EL (cell line): ENCODE results near the gene PITRM1.
"Not testable (repeated sequence)": the region's sequence is repeated elsewhere in the genome, so short reads cannot be mapped to it uniquely, and the experiment has no call there.

Experiments used
- DNase-seq: peaks from one replicate; pipeline ENCODE4 v3.0.0-alpha.2; 2016

Gene PITRM1

GRCh38 chr10:3196958-3197347 lies 24.4 kb upstream of the PITRM1 start:
- no peak for DNase-seq

DNA sequence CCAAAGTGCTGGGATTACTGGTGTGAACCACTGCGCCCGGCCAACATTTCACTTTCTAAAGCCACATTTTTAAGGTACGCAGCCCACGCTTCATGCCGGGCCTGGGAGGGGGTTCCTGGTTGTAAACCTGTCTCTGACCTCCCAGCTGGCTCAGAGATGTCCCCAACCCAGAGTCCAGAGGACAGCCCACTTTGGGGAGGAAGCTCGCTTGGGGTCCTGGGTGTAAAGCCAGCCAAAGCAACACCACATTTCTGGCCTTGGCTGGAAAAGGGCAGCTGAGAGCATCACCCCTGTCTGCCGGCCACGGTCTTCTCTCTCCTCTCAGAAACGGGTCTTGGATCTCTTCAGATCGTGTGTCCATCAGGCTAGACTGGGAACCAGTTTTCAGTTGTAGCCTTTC lies 23.9 kb upstream of the PITRM1 start:
- no peak for DNase-seq

GRCh38 chr10:3195726-3196125 lies 23.1 kb upstream of the PITRM1 start:
- DNase-seq: no peak

DNA sequence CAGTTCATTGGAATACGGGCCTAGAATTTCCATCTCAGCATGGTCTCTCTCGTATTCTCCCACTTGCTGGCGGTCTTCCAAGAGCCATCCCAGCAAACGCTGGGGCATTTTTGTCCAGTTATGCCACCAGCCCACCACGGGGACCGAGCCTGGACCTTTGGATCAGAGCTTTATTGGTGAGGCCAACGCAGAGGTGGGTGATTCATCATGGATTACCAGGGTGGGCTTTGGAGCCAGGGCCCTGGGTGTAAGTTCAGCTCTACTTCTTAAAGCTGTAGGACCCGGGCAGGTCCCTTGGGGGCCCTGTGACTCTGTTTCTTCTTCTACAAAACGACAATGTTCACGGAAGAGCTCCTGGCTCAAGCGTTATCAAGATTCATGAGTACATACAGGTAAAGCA lies 22.7 kb upstream of the PITRM1 start:
- DNase-seq: no peak

GRCh38 chr10:3194871-3195270 lies 22.3 kb upstream of the PITRM1 start:
- no peak for DNase-seq

GRCh38 chr10:3193751-3194150 lies 21.2 kb upstream of the PITRM1 start:
- DNase-seq: no peak

- DNase-seq: peak; percentile 60
Measured at GRCh38 chr10:3192856-3193635, 20.5 kb upstream of the PITRM1 start.

DNA sequence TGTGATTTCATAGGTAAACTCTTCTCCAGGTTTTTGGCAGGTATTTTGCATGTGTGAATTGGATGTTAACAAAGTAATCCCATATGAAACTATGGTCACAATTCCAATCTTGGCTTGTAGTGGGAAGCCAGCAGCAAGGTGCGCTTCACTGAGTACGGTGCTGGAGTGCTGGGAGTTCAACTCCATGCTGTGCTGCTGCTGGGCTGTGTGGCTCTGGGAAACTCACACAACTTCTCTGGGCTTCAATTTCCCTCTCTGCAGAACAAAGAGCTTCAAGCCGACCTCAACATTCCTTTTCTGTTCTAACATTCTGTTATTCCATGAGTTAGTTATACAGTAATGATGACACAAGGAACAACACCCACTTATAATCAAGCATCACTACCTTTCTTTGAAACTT lies 18.2 kb upstream of the PITRM1 start:
- no peak for DNase-seq

GRCh38 chr10:3187229-3187628 lies 14.6 kb upstream of the PITRM1 start:
- not testable (repeated sequence) for DNase-seq

DNA sequence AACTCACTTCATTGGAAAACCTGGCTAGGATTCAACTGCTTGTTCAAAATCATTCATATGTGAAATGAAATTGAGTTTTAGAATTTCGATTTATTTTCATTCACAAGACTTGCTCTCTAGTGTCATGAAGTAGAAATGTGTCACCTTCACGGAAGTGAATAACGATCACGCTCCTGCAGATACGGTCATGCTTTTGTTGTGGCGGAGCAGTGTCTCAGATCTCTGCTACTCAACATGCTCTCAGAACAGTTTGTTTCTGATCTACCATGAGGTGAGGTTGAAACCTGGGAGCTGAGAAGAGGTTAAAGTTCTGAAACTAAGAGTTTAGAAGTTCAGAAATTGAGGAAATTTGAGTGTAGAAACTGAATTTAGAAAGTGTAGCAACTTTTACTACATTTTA lies 13.8 kb upstream of the PITRM1 start:
- no peak for DNase-seq

GRCh38 chr10:3185386-3185785 lies 12.8 kb upstream of the PITRM1 start:
- DNase-seq: no peak

DNA sequence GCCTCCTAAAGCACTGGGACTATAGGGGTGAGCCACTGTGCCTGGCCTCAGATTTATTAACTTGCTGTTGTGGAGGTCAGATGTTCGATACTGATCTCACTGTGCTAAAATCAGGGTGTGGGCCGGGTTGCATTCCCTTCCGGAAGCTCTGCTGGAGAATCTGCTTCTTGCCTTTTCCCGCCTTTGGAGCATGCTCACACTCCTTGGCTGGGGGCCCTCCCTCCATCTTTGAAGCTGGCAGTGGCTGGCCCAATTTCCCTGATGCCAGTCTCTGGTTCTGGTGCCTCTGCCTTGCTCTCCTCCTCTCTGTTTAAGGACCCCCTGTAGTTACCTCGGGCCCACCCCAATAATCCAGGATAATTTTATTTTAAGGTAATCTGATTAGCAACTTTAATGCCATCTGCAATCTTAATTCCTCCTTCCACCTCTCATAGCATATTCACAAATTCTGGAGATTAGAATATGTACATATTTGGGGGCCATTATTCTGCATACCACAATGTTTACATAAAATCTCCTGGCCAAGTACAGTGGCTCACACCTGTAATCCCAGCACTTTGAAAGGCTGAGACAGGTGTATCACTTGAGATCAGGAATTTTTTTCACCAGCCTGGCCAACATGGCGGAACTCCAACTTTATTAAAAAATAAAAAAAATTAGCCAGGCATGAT lies 7.9 kb upstream of the PITRM1 start:
- no peak for DNase-seq

DNA sequence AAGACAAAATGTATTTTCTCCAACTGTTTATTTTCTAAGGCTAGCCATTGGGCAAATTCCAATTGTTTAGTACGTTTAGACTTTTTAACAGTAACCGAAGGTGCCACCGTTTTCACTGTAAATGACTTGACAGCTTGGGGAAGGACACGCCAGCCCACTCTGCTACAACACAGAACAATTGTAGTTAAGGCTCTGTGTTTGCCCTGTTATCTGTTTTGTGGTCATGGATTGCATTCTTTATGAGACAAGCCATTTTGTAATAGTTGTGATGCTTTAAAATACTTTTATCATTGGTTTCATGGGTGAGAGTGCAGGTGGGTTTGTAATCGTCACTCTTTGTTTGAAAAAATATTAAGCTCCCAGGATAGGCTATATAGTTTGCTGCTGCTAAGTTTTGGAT lies 6.6 kb upstream of the PITRM1 start:
- no peak for DNase-seq

DNA sequence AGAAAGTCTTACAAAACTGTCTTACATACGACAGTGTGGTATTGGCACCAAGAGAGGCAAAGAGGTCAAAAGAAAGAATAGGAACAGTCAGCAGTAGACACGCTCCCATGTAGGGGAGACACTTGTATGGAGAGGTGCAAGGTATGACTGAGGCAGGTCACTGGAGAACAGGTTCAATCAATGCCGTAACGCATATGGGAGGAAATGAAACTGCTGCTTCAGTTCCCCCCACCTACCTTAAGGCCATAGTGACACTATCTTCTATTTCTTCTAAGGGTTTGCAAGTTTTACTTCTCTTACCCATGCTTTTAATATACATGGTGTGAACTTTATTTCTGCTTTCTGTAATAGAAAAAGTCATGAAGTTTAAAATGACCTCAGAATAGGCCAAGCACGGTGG lies 5.5 kb upstream of the PITRM1 start:
- no peak for DNase-seq

- no peak for DNase-seq
Measured at GRCh38 chr10:3173171-3173878, 743 bp upstream of the PITRM1 start.

- peak; percentile 78 for DNase-seq
Measured at GRCh38 chr10:3172081-3172445, 519 bp downstream of the PITRM1 start.

DNA sequence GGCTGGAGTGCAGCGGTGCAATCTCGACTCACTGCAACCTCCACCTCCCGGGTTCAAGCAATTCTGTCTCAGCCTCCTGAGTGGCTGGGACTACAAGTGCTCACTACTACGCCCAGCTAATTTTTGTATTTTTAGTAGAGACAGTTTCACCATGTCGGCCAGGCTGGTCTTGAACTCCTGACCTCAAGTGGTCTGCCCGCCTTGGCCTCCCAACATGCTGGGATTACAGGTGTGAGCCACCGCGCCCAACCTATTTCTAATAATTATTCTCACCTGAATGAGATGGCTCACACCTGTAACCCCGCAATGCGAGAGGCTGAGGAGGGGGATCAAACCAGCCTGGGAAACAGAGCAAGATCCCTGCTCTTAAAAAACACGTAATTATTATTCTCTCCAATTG lies 1.1 kb downstream of the PITRM1 start:
- DNase-seq: not testable (repeated sequence)

DNA sequence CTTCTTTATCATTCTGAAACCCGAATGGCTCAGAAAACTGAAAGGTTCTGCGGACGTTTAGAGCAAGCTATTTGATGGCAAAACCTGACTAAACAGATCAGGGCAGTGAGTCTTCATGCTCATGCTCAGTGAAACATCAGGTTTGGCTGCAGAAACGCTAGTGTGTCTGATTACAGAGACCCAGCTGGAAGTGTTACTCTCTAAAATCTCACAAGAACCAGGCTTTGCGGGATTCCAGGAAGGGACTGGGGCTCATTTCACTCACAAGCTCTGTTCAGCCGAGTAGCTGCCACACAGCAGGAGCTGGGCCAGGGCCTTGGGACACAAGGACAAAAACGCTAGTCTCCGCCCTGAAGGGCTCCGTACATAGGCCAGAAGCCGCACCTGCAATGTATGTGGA lies 2.9 kb downstream of the PITRM1 start:
- no peak for DNase-seq

DNA sequence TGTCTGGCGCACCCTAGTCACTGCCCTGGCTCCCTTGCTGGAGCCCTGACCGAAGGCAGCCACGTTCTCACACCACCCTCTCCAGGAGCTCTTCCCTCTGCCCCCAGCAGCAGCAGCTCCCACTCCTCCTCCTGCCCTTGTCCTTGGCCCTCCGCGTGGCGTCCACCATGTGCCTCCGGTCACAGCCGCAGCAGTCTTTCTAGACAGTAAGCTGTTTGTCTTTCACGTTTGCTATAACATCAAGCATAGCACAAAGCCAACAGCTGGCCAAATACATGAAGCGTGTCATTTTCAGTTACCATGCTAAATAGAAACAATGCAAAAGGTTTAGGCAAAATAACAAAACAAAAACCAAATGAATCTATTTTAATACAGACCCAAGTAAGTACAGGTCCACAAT lies 3.3 kb downstream of the PITRM1 start:
- DNase-seq: no peak

DNA sequence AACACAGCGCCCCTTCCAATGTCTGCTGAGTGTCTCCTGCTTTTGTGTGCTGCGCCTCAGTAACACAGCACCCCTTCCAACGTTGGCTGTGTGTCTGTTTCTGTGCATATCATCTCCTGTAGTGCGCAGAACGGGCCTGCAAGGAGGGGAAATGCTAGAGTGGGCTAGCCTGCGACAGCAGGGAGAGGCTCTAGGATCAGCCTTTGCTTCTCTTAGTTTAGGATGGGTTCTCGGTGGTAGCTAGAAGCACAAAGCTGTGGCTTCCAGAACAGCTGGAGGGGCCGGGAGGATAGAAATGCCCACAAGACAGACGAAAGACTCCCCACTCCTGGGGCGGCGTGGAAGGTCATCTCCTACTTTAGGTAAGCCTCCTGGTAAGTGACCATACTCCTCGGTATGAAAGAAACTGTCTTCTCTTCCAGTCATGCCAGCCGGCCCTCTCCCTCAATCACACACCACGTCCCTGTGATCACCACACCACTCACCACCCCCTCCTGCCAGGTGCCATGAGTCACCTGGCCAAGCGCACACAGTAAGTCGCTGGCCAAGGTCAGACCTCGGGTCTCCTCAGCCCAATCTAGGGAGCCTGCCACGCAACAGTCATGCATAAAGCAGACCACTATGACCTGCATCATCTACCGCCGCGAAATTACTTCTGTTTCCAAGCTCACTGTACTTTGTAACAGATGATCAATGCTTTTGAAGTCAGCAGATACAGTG lies 4.8 kb downstream of the PITRM1 start:
- DNase-seq: no peak

DNA sequence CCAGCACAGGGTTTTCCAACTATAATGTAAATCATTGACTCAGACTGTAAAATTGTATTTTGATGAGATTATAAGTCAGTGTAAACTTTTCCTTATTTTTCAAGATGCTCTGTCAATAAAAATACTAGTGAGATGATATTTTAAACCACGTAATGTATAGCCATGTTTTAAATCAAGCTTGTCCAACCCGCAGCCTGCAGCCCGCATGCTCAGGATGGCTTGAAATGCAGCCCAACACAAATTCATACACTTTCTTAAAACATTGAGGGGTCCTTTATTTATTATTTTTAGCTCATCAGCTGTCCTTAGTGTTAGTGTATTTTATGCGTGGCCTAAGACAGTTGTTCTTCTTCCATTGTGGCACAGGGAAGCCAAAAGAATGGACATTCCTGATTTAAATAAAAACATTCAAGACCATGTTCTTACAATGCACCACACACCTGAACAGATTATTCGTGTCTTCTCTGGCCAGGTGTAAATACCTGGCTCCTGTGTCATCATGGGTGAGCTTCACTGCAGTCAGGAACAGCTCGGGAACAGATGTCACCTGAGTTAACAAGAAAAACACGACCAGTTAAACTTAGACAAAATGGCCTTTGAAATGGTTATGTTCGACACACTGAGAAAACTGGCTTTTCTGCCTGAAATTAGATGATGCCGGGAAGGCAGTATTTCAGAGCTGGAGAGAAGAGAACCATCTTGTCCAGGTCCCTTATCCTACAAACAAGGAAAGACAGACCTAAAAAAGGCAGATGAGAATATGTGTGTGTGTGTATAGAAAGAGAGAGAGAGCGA lies 5.9 kb downstream of the PITRM1 start:
- DNase-seq: no peak

- no peak for DNase-seq
Measured at GRCh38 chr10:3165196-3165595, 7.4 kb downstream of the PITRM1 start.

DNA sequence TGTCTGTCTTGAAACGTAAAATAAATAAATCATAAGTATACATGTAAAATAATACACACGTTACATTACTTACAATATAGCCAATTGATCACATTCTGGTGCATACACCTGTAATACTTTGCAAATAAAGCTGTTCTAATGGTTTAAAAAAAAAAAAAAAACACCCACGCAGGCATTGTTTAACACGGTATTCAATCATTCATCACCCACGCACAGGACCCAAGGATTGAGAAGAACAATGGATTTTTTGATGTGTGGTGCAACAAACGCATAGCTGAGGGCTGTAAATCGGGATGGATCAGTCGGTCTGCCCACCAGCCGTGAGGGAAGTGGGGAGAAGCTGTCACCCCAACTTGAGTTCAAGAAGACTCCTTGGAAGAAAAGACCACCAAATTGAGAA lies 8.7 kb downstream of the PITRM1 start:
- no peak for DNase-seq
